Activated CD4-positive, alpha-beta T cell treated with anti-CD3 and anti-CD28 coated beads, Interleukin-2, amount 50 U/mL, for 24 hours (primary cell): ENCODE data around the gene SLC9C1.
"Not testable (repeated sequence)": the region's sequence is repeated elsewhere in the genome, so short reads cannot be mapped to it uniquely, and the experiment has no call there.

ENCODE experiments used
- DNase-seq, 2 donors: peaks; one replicate each; pipeline ENCODE4 v3.0.0-alpha.2; 2020; ENCODE audit warnings: low read depth in 1 of 2, low spot score in 1 of 2

The SLC9C1 gene

GRCh38 chr3:112199622-112200316 lies 94.2 kb downstream of the SLC9C1 start:
- no peak for DNase-seq

- DNase-seq = no peak
These were observed 96.9 kb downstream of the SLC9C1 start for GRCh38 chr3:112197131-112197530.

- no peak for DNase-seq
These were observed 106.7 kb downstream of the SLC9C1 start for GRCh38 chr3:112187300-112187699.

- not testable (repeated sequence) for DNase-seq
These were observed 108.5 kb downstream of the SLC9C1 start for GRCh38 chr3:112185423-112186035.

GRCh38 chr3:112175646-112176045 lies 118.4 kb downstream of the SLC9C1 start:
- no peak for DNase-seq

GRCh38 chr3:112175037-112175436 lies 119.0 kb downstream of the SLC9C1 start:
- no peak for DNase-seq

GRCh38 chr3:112171144-112171543 lies 122.9 kb downstream of the SLC9C1 start:
- DNase-seq = no peak

- no peak for DNase-seq
These were observed 124.0 kb downstream of the SLC9C1 start for GRCh38 chr3:112170046-112170445.

GRCh38 chr3:112167758-112168157 lies 126.3 kb downstream of the SLC9C1 start:
- DNase-seq = no peak

GRCh38 chr3:112149136-112149535 lies 144.9 kb downstream of the SLC9C1 start:
- no peak for DNase-seq

- DNase-seq = no peak
These were observed 150.3 kb downstream of the SLC9C1 start for GRCh38 chr3:112143689-112144088.

GRCh38 chr3:112143251-112143650 lies 150.8 kb downstream of the SLC9C1 start:
- no peak for DNase-seq

GRCh38 chr3:112141293-112141692 lies 152.7 kb downstream of the SLC9C1 start:
- DNase-seq = no peak

GRCh38 chr3:112140584-112140983 lies 153.4 kb downstream of the SLC9C1 start:
- DNase-seq = no peak

- no peak for DNase-seq
These were observed 155.6 kb downstream of the SLC9C1 start for GRCh38 chr3:112138219-112138969.

- no peak for DNase-seq
These were observed 156.2 kb downstream of the SLC9C1 start for GRCh38 chr3:112137781-112138180.

GRCh38 chr3:112136959-112137693 lies 156.9 kb downstream of the SLC9C1 start:
- DNase-seq = peak in 1 of 2 donors; percentile 25

GRCh38 chr3:112136046-112136445 lies 158.0 kb downstream of the SLC9C1 start:
- DNase-seq = no peak

- DNase-seq = no peak
These were observed 159.5 kb downstream of the SLC9C1 start for GRCh38 chr3:112134335-112135124.

GRCh38 chr3:112133626-112134334 lies 160.2 kb downstream of the SLC9C1 start:
- no peak for DNase-seq
